ENCODE results near the gene ZNF227.

GRCh38 chr19:44280916-44281315 lies 68.6 kb downstream of the ZNF227 start:
- no peak for TF ChIP-seq EZH2 (IDR thresholded peaks at IDR 0.05; ENCODE audit: borderline replicate concordance, low read depth, low read length, severe bottlenecking)
- TF ChIP-seq, protein P1, sequence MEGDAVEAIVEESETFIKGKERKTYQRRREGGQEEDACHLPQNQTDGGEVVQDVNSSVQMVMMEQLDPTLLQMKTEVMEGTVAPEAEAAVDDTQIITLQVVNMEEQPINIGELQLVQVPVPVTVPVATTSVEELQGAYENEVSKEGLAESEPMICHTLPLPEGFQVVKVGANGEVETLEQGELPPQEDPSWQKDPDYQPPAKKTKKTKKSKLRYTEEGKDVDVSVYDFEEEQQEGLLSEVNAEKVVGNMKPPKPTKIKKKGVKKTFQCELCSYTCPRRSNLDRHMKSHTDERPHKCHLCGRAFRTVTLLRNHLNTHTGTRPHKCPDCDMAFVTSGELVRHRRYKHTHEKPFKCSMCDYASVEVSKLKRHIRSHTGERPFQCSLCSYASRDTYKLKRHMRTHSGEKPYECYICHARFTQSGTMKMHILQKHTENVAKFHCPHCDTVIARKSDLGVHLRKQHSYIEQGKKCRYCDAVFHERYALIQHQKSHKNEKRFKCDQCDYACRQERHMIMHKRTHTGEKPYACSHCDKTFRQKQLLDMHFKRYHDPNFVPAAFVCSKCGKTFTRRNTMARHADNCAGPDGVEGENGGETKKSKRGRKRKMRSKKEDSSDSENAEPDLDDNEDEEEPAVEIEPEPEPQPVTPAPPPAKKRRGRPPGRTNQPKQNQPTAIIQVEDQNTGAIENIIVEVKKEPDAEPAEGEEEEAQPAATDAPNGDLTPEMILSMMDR (IDR thresholded peaks at IDR 0.05; ENCODE audit: extremely low read depth in 1 of 2, insufficient read depth in 1 of 2, low read depth in 1 of 2, low read length in 2 of 2) = no peak
- TF ChIP-seq POLR2A (IDR thresholded peaks at IDR 0.05; ENCODE audit: low read depth, low read length) = no peak
- TF ChIP-seq MYC (IDR thresholded peaks at IDR 0.05; ENCODE audit: low read depth, low read length) = no peak

Data from endothelial cell of umbilical vein (primary cell).